KOPT-K1 (cell line): Measurements from ENCODE around the gene MIF4GD.
A peak's percentile ranks its signal among the peaks of the same experiment; 100 is the strongest.

Experiments
- H3K27ac ChIP-seq: fragments of 200-600 bp; sonication (generic); 2 replicates; pipeline ENCODE4 v1.5.1; 2016; ENCODE audit warnings: antibody characterized with exemption, mild to moderate bottlenecking, low read depth, low read length; ENCODE audit not compliant: poor library complexity, severe bottlenecking
- H3K36me3 ChIP-seq: fragments of 200-600 bp; sonication (generic); 2 replicates; pipeline ENCODE4 v1.5.1; 2017; ENCODE audit warnings: antibody characterized with exemption, mild to moderate bottlenecking, low read length, moderate library complexity; ENCODE audit not compliant: insufficient read depth
- H3K9me3 ChIP-seq: fragments of 200-600 bp; sonication (generic); 2 replicates; pipeline ENCODE4 v1.5.1; 2017; ENCODE audit warnings: antibody characterized with exemption, low read length, mild to moderate bottlenecking; ENCODE audit not compliant: insufficient read depth, poor library complexity, severe bottlenecking

Gene MIF4GD, protein sequence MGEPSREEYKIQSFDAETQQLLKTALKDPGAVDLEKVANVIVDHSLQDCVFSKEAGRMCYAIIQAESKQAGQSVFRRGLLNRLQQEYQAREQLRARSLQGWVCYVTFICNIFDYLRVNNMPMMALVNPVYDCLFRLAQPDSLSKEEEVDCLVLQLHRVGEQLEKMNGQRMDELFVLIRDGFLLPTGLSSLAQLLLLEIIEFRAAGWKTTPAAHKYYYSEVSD

DNA sequence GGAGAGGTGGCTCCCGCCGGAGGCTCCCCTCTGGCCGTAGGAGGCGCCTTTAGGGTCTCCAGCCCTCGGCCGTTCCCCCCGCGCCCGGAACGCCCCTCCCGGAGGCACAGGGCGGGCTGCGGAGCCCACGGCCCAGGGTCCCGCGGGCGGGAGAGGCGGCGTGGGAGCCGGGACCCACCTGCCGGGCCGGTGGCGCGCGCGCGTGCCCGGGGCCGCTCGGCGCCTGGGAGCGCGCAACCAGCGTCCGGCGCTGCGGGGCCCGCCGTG is at the start of gene MIF4GD:
Gene MIF4GD, minus strand, starts transcription at position 266 of the 267 bp plus-strand sequence. CDS start 1,036 bp downstream, outside the sequence.
- peaks cover 57% of the 10 kb centered on the region for H3K36me3 ChIP-seq
- H3K27ac ChIP-seq: peak within 1 kb of the TSS; percentile 96
- H3K9me3 ChIP-seq: no peaks in the 10 kb centered on the region

DNA sequence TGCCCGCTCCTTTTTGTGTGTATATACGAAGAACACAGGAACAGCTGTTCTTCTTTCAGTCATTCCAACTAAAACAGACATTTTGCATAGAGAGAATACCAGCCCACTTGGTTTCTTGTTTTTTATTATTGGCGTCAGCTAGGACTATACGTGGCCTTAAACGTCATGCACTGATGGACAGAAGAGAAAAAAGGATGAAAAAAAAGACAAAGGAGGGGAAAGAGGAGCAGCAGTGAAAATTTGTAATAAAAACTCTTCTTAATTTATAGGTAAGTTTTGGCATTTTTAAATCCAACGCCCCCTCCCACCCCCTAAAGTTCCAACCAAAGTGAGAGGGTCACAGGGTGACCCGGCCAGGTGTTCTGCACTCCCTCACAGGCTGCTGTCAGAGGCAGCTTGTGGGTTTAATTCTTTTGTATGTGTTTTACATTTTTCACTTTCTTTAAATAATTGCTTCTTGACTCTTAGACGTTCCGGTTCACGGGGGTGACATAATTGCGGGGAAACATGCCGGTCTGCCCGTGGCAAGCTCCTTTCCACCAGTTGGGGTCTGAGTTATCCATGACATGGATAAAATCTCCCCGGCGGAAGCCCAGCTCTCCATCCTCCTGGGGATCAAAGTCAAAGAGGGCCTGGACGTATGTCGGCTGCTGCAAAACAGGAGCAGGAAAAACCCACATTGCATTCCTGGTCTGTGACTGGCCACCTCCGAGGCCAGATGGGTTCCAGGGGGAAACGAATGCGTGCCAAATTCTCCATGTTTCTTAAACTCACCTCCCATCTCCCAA is 49.1 kb upstream of the MIF4GD start:
- Histone ChIP-seq H3K36me3 (peaks cover 94% of the 10 kb centered on the region), H3K27ac (no peak overlapping the region)

DNA sequence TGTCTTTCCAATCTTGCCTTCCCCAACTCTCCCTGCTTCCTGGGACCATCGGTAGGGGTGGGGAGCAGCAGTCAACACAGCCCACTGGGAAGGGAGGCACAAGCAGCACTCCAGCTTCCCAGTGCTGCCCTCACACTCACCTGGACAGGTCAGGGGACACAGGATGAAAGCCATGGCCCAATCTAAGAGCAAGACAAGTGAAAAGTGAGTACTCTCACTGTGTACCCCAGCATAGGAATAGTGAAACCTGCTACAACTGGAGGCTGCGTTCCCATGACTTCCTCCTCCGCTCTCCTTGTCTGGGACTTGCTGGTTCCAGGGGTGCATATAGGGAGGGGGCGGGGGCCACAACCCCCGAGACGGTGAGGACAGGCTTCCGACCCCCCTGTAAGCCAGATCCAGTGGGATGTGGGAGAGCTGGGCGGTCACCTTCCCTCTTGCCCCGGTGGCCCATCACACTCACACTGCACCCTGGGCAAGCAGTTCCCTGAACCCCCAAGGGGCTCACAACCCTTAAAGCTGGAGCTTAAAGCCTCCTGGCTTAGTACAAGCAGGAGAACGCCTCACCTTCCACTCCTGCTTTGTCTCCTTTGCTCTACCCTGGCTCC is 47.7 kb upstream of the MIF4GD start:
- Histone ChIP-seq H3K27ac (no peak overlapping the region), H3K9me3 (no peaks in the 10 kb centered on the region), H3K36me3 (peaks cover 88% of the 10 kb centered on the region)

More for the DNA sequence above, 49.1 kb upstream of the MIF4GD start:
- no peaks in the 10 kb centered on the region for H3K9me3 ChIP-seq

DNA sequence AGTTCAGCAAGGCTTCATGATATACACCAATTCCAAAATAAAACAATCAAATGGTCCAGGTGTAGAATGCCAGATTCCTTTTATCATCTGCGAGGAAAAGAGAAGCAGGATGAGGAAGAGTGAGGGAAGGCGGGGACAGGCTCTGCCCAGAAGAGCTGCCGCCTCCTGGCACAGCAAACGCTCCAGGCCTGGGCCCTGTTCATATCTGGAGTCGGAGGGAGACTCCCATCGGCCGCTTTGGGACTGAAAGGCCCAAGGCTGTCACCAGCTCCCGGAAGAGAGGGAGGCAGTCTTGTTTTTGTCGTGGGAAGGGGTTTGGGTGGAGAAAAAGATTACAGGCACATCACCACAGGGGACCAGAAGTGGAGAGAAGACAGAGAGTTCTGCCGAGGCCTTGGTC is 47.2 kb upstream of the MIF4GD start:
- H3K9me3 ChIP-seq: no peaks in the 10 kb centered on the region
- H3K27ac ChIP-seq: no peak overlapping the region
- H3K36me3 ChIP-seq: peaks cover 83% of the 10 kb centered on the region

DNA sequence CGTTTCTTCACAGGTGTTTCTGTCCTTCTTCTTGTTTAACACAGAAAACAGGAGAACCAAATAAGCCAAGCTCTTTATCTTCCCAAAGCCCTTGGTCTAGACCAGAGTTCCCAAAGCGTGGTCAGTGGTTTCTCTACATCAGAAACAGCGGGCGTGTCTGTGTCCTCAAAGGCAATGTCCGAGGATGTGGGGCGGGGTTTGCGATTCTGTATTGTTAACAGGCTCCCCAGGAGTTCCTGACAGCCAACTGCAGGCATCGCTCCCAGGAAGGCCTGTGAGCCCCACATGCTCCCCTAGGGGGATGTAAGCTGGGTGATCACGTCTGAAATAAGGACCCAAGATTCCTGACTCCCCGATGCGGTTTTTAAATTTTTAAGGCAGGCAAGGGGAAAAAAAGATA is 46.6 kb upstream of the MIF4GD start:
- no peaks in the 10 kb centered on the region for H3K9me3 ChIP-seq
- no peak overlapping the region for H3K27ac ChIP-seq
- H3K36me3 ChIP-seq: peaks cover 79% of the 10 kb centered on the region

DNA sequence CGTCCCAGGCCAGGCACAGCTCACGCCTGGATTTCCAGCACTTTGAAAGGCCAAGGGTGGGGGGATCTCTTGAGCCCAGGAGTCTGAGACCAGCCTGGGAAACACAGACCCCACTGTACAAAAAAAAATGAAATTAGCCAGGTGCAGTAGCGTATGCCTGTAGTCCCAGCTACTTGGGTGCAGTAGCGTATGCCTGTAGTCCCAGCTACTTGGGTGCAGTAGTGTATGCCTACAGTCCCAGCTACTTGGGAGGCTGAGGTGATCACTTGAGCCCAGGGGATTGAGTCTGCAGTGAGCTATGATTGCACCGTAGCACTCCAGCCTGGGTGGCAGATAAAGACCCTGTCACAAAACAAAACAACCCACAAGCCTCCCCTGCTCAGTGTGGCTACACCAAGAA is 45.2 kb upstream of the MIF4GD start:
- H3K27ac ChIP-seq: no peak overlapping the region
- H3K9me3 ChIP-seq: no peaks in the 10 kb centered on the region
- peaks cover 64% of the 10 kb centered on the region for H3K36me3 ChIP-seq

DNA sequence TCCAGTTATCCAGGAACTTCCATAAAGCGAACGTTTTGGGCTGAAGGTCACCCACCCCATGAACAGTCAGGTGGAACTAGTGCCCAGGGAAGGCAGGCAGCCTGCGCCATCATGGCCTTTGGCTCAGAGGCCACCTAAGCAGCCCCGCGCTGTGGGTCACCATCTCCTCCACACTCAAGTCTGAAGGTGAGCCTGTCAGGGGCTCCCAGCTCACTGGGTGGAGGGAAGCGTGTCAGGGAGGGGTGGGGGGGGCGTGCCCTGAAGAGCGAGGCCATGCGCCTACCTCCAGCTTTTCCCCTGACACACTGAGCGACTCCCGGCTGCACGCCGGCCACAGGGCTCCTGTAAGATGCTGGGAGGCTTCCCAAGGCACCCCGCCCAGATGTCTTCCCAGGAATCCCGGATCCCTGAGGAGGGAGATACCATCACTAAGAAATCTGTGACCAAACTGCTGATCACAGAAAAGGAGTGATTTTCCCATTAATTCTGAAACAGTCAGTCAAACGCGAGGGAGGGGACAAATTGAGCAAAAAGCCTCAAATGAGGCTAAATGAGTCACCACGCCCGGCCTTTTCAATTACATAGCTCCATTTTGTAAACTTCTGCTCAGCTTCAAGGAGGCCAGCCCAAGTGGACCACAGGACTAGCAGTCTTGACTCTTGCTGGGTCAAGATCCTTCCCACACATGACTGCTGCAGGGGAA is 44.7 kb upstream of the MIF4GD start:
- Histone ChIP-seq H3K9me3 (no peaks in the 10 kb centered on the region), H3K27ac (no peak overlapping the region), H3K36me3 (peaks cover 59% of the 10 kb centered on the region)

DNA sequence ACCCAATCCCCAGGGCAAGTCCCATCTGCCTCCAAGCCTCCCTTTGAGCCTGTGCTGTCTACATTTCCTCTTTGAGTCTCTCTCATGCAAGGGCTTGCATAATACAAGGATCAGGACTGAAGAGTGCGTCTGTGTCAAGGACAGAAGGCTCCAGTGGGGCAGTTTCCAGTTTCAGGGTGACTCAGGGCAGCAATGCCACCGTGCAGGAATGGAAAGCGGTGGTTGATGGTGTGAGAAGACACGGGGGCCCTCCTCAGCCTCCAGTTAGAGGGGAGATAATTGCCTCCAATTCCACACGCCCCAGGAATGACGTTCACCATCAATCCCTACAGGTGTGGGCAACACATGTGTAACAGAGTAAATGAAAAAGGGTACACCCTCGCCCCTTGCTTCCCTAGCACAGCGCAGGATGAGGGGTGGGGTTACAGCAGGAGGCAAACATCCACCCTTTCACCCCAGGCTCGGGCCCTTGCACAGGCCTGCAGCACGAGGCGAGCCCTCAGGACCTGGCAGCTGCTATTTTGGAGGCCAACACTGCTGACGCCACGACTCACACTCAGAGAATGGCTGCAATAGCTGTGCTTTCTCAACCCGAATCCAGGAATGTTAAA is 43.0 kb upstream of the MIF4GD start:
- no peaks in the 10 kb centered on the region for H3K9me3 ChIP-seq
- H3K36me3 ChIP-seq: peaks cover 42% of the 10 kb centered on the region
- H3K27ac ChIP-seq: no peak overlapping the region

DNA sequence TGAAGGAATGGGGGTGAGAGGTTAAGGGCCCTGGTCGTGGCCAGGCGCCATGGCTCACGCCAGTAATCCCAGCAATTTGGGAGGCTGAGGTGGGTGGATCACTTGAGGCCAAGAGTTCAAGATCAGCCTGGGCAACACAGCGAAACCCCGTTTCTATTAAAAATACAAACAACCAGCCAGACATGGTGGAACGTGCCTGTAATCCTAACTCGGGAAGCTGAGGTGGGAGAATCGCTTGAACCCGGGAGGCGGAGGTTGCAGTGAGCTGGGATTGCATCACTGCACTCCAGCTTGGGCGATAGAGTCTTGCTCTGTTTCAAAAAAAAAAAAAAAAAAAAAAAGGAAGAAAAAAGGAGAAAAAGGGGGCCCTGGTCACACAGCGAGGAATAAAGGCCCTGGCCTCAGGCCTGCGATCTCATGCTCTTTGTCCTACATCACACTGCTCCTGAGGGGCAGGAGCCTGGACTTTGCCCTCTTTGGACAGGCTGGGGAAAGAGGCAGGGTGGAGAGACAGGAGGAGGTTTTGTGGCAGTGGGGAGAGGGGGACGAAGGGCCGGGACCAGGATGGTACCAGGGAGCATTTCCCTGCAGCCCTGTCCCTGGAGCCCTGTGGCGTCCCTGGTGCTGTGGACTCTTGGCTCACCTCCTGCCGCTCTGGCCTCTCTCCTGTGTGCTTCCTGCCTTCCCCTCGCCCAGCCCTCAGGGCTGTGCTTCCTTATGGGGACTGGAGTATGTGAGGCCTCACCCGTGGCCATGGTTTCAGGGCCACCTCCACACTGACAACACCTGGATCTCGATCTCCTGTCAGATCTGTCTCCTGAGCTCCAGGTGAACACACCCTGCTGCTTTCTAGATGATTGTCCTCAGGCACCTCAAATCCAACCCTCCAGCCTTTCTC is 38.0 kb upstream of the MIF4GD start:
- Histone ChIP-seq H3K9me3 (no peaks in the 10 kb centered on the region), H3K36me3 (no peaks in the 10 kb centered on the region; the same call in 1 of the 2 replicates), H3K27ac (no peak overlapping the region)

DNA sequence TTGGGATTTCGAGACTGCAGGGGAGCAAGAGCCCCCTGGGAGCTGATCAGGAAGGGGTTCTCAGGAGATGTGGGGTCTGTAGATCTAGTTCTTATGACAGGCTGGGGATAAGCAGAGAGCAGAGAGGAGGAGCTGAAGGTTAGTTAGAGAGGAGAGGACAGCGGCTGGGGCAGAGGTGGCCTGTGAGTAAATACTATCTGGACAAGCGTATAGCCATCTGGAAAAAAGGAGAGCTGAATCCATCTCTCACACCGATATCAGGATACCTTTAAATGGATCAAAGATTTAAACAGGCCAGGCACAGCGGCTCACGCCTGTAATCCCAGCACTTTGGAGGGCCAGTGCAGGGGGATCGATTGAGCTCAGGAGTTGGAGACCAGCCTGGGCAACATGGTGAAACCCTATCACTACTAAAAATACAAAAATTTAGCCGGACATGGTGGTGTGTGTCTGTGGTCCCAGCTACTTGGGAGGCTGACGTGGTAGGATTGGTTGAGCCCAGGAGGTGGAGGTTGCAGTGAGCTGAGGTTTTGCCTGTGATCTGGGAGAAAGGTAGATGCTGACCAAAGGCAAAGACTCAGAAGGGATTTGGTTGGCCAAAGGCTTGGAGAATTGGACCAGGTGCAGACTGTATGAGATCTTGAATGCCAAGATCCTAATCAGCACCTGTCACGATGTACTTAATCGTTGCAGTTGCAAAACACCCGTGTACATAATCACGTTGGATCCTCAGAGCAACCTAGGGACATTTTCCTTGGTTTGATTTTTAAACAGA is 37.1 kb upstream of the MIF4GD start:
- H3K9me3 ChIP-seq: no peaks in the 10 kb centered on the region
- H3K27ac ChIP-seq: no peak overlapping the region
- no peaks in the 10 kb centered on the region for H3K36me3 ChIP-seq

DNA sequence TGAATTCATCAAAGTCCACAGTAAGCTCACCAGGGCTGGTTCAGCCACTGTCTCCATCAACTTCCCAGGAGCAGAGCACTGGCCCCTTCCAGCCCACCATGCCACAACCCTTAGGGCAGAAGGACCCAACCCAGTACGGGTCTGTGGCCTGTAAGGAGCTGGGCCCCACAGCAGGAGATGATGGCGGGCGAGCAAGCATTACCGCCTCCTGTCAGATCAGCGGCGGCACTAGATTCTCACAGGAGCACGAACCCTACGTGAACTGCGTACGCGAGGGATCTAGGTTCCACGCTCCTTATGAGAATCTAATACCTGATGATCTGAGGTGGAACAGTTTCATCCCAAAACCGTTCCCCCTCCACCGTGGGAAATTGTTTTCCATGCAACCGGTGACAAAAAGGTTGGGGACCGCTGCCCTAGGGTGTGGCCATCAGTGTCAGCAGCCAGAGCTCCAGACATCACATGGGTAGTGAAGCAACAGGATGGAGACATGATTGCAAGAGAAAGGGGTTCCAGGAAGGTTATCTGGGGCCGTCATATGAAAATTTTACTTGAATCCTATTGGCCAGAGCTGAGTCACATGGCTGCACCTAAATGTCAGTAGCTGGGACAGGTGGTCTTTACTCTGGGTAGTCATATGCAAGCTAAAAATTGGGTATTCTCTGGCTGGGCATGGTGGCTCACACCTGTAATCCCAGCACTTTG is 30.6 kb upstream of the MIF4GD start:
- Histone ChIP-seq H3K27ac (no peak overlapping the region), H3K36me3 (no peaks in the 10 kb centered on the region), H3K9me3 (no peaks in the 10 kb centered on the region)

DNA sequence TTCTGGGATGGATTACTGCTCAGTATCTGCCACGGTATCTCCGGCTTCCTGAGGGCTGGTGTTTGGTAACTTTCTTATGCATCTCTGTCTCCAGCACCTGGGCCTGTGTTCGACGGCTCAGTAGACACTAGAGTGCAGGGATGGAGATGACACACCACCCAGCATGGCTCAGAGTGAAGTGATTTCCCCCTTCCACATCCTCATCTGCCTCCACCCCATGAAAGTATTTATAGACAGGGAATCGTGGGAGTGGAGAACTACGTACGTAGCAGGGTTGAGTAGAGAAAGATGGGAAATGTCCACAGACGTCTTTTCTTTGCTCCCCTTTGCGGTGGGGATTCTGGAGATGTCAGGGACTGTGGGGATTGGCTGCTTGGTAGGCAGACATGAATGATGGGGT is 30.0 kb upstream of the MIF4GD start:
- H3K9me3 ChIP-seq: no peaks in the 10 kb centered on the region
- H3K36me3 ChIP-seq: no peaks in the 10 kb centered on the region
- no peak overlapping the region for H3K27ac ChIP-seq

DNA sequence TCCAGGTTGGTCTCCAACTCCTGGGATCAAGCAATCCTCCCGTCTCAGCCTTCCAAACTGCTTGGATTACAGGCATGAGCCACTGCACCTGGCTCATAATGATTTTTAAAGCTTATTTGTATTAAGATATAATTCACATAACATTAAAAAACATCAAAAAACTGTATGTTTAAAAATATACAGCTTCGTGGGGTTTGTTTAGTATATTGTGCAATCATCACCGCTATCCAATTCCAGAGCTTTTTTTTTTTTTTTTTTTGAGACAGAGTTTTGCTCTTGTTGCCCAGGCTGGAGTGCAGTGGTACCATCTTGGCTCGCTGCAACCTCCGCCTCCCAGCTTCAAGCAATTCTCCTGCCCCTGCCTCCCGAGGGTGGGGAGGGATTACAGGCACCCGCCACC is 29.2 kb upstream of the MIF4GD start:
- no peak overlapping the region for H3K27ac ChIP-seq
- H3K36me3 ChIP-seq: no peaks in the 10 kb centered on the region

More for the DNA sequence above, 29.2 kb upstream of the MIF4GD start:
- H3K9me3 ChIP-seq: no peaks in the 10 kb centered on the region
